Measurements from ENCODE around the gene COG6. TPM values are rescaled to one million over a fixed set of nuclear protein-coding genes. Genes with fewer than 3 reads are reported as not detected.

COG6 gene
- 10 to 100 TPM; 34.4 to 43.0 TPM for total RNA-seq
- polyA plus RNA-seq (2013, experiment 1 of 2), result 26.4 TPM
- 22.5 TPM for polyA plus RNA-seq (2013, experiment 2 of 2)
- long read RNA-seq, experiment 1, partial matches to known transcripts, result 5 of 11 reads
- long read RNA-seq, experiment 1, other reads (novel, unspliced or antisense), result 6 of 11 reads
- long read RNA-seq, experiment 2, transcript COG6-204 (19 exons, 3,563 nt), result major isoform, 62 of 79 reads
- long read RNA-seq, experiment 2, partial matches to known transcripts, result 6 of 79 reads
- long read RNA-seq, experiment 2, other reads (novel, unspliced or antisense), result 10 of 79 reads
- long read RNA-seq, experiment 3, transcript COG6-204 (19 exons, 3,563 nt), result major isoform, 89 of 110 reads
- long read RNA-seq, experiment 3, partial matches to known transcripts, result 4 of 110 reads
- long read RNA-seq, experiment 3, other reads (novel, unspliced or antisense), result 14 of 110 reads
- long read RNA-seq, experiment 4, transcript COG6-204 (19 exons, 3,563 nt), result major isoform, 7 of 12 reads
- long read RNA-seq, experiment 4, partial matches to known transcripts, result 3 of 12 reads
- long read RNA-seq, experiment 4, other reads (novel, unspliced or antisense), result 2 of 12 reads

DNA sequence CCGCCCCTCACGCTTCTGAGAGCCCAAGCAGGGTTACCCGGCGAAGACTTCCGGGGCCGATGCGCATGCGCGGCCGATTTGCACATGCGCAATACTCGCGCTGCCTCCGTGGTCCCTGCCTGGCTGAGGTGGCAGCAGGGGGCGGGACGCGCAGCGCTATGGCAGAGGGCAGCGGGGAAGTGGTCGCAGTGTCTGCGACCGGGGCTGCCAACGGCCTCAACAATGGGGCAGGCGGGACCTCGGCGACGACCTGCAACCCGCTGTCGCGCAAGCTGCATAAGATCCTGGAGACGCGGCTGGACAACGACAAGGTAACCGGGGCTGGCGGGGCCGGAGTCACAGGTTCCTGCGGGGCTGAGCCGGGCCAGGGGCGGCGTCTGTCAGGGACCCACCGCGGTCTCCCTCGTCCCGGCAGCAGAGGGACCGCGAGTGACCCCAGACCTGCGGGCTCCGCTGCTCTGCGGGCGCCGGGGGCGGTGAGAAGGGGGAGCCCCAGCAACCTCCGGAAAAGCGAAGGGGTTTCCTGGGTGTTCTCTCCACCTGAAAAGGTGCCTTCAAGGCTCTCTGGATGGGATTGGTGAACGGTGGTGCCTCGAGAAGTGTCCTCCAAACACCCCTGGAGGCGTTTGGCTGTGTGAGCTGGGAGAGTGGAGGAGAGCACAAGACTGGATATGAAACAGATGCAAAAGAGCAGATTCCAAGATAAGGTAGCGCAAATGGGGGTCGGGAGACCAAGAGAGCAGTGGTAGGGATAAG, at the start of gene COG6:
TSS of gene COG6 (plus strand) at position 94 of the 756 bp plus-strand sequence. CDS start at position 159, 65 bp downstream.
- H3K9me3 ChIP-seq (ENCODE audit: control insufficient read depth, low read length), result no peaks in the 10 kb centered on the region
- peaks cover 9% of the 10 kb centered on the region for H3K36me3 ChIP-seq (ENCODE audit: control insufficient read depth, insufficient read depth, low read length)
- peak; percentile 98 for DNase-seq
- Mint-ChIP-seq H3K4me3 (peak within 1 kb of the TSS; percentile 81), H3K36me3 (ENCODE audit: low read depth) (no peaks in the 10 kb centered on the region), H3K27ac (peak within 1 kb of the TSS; percentile 16), H3K4me1 (peaks cover 6% of the 10 kb centered on the region), H3K27me3 (ENCODE audit: insufficient read depth) (peaks cover 9% of the 10 kb centered on the region), H3K9me3 (no peaks in the 10 kb centered on the region)
- peak within 1 kb of the TSS; percentile 93 for H3K4me3 ChIP-seq (ENCODE audit: low read length)
- peak within 1 kb of the TSS; percentile 65 for H3K9ac ChIP-seq (ENCODE audit: extremely low read depth, low read length, poor library complexity, severe bottlenecking)
- TF ChIP-seq, protein P1, sequence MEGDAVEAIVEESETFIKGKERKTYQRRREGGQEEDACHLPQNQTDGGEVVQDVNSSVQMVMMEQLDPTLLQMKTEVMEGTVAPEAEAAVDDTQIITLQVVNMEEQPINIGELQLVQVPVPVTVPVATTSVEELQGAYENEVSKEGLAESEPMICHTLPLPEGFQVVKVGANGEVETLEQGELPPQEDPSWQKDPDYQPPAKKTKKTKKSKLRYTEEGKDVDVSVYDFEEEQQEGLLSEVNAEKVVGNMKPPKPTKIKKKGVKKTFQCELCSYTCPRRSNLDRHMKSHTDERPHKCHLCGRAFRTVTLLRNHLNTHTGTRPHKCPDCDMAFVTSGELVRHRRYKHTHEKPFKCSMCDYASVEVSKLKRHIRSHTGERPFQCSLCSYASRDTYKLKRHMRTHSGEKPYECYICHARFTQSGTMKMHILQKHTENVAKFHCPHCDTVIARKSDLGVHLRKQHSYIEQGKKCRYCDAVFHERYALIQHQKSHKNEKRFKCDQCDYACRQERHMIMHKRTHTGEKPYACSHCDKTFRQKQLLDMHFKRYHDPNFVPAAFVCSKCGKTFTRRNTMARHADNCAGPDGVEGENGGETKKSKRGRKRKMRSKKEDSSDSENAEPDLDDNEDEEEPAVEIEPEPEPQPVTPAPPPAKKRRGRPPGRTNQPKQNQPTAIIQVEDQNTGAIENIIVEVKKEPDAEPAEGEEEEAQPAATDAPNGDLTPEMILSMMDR (conservative IDR thresholded peaks at IDR 0.05), result peak; percentile 44
- no peak within 1 kb of the TSS for H3K27ac ChIP-seq (ENCODE audit: low read depth, low read length)
- 0 to 1% methylated on average over 10 to 59 of the region's 59 CpGs for WGBS, 2 experiments (ENCODE audit: insufficient coverage in 1 of 2, insufficient read length in 1 of 2)
- H3K4me1 ChIP-seq (ENCODE audit: control insufficient read depth, insufficient read depth, low read length), result no peaks in the 10 kb centered on the region
- no peaks in the 10 kb centered on the region for H3K27me3 ChIP-seq (ENCODE audit: control insufficient read depth, insufficient read depth, low read length, poor library complexity, severe bottlenecking)

DNA sequence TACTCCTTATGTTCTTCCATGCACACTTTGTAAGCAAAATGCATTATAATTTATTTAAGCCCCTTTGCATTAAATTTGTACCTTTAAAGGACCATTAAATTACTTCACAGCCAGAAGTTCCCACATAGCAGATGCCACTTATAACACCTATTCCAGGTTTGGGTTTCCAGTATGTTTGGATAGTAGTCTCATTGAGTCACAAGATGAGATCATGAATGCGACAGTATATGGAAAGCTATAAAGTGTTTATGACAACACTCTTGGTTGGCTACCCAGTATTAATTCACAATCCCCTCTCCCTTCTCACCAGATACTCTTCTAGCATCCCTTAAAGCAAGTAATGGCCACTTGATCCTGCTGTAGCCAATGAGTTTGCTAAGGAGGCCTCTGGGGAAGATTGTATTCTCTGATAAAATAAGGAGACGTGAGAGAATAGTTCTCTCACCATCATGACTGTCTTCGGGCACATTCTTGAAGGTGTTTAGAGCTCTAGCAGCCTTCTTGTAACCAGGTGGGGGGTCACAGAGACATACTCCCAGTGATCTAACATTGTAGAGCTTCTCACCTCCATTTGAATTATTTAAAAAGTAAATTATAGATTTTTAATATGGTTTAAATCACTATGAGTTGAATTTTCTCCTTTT, 49.7 kb upstream of the COG6 start:
- Histone ChIP-seq H3K27ac (ENCODE audit: low read depth, low read length) (no peak overlapping the region), H3K27me3 (ENCODE audit: control insufficient read depth, insufficient read depth, low read length, poor library complexity, severe bottlenecking) (peaks cover 37% of the 10 kb centered on the region), H3K9ac (ENCODE audit: extremely low read depth, low read length, poor library complexity, severe bottlenecking) (no peak overlapping the region), H3K4me3 (ENCODE audit: low read length) (no peak overlapping the region), H3K9me3 (ENCODE audit: control insufficient read depth, low read length) (no peaks in the 10 kb centered on the region), H3K4me1 (ENCODE audit: control insufficient read depth, insufficient read depth, low read length) (no peaks in the 10 kb centered on the region), H3K36me3 (ENCODE audit: control insufficient read depth, insufficient read depth, low read length) (no peaks in the 10 kb centered on the region)
- H3K4me1 Mint-ChIP-seq, result peaks cover 6% of the 10 kb centered on the region
- H3K4me3 Mint-ChIP-seq, result no peak overlapping the region
- no peaks in the 10 kb centered on the region for H3K36me3 Mint-ChIP-seq (ENCODE audit: low read depth)
- H3K27ac Mint-ChIP-seq, result no peak overlapping the region
- no peaks in the 10 kb centered on the region for H3K9me3 Mint-ChIP-seq
- TF ChIP-seq, protein P1 (conservative IDR thresholded peaks at IDR 0.05), result no peak
- WGBS, 2 experiments (ENCODE audit: insufficient coverage in 1 of 2, insufficient read length in 1 of 2), result 87 to 94% methylated on average over 2 to 3 of the region's 3 CpGs
- no peak for DNase-seq
- peaks cover 82% of the 10 kb centered on the region for H3K27me3 Mint-ChIP-seq (ENCODE audit: insufficient read depth)

DNA sequence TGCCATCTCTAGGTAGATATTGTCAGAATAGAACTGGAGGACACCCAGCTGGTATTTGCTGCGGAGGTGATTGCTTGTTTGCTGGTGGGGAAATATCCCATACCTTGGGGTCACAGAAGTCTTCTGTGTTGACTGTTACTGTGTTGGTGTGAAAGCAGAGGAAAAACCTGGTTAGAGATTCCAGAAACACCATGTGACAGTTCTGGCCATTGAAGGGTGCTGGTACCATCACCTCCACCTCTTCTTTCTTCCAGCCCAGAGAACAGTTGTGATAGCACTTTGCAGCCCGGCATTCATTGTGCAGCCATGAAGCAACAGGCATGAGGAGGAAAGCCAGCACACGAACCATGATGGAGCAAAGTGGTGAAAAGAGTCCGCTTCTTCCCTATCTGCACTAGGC, 47.6 kb upstream of the COG6 start:
- Histone ChIP-seq H3K27ac (ENCODE audit: low read depth, low read length) (no peak overlapping the region), H3K9ac (ENCODE audit: extremely low read depth, low read length, poor library complexity, severe bottlenecking) (no peak overlapping the region), H3K27me3 (ENCODE audit: control insufficient read depth, insufficient read depth, low read length, poor library complexity, severe bottlenecking) (peaks cover 22% of the 10 kb centered on the region), H3K9me3 (ENCODE audit: control insufficient read depth, low read length) (no peaks in the 10 kb centered on the region), H3K4me1 (ENCODE audit: control insufficient read depth, insufficient read depth, low read length) (no peaks in the 10 kb centered on the region), H3K4me3 (ENCODE audit: low read length) (no peak overlapping the region), H3K36me3 (ENCODE audit: control insufficient read depth, insufficient read depth, low read length) (no peaks in the 10 kb centered on the region)
- TF ChIP-seq, protein P1 (conservative IDR thresholded peaks at IDR 0.05), result no peak
- no peak overlapping the region for H3K27ac Mint-ChIP-seq
- DNase-seq, result no peak
- peaks cover 67% of the 10 kb centered on the region for H3K27me3 Mint-ChIP-seq (ENCODE audit: insufficient read depth)
- H3K36me3 Mint-ChIP-seq (ENCODE audit: low read depth), result no peaks in the 10 kb centered on the region
- WGBS, 2 experiments (ENCODE audit: insufficient coverage in 1 of 2, insufficient read length in 1 of 2), result 88 to 93% methylated on average over 4 of the region's 4 CpGs
- H3K4me1 Mint-ChIP-seq, result peaks cover 3% of the 10 kb centered on the region
- no peak overlapping the region for H3K4me3 Mint-ChIP-seq
- no peaks in the 10 kb centered on the region for H3K9me3 Mint-ChIP-seq

Measured in endodermal cell (in vitro differentiated cells).